Trophoblast cell (in vitro differentiated cells and primary cell): Measurements from ENCODE around the gene SMAD3.
A peak's percentile ranks its signal among the peaks of the same experiment; 100 is the strongest.

Experiments used
- DNase-seq, 2 donors: peaks; one replicate each; pipeline ENCODE4 v3.0.0-alpha.2; 2016
- H2AFZ ChIP-seq: 2 replicates; pipeline ENCODE4 v1.6.1; 2013; ENCODE audit warnings: low read length, moderate library complexity, mild to moderate bottlenecking; ENCODE audit not compliant: insufficient read depth, poor library complexity
- H2AK5ac ChIP-seq: 2 replicates; pipeline ENCODE4 v1.6.1; 2013; ENCODE audit warnings: mild to moderate bottlenecking, low read length
- H2BK120ac ChIP-seq: 2 replicates; pipeline ENCODE4 v1.6.1; 2013; ENCODE audit warnings: low read length, mild to moderate bottlenecking, moderate library complexity; ENCODE audit not compliant: insufficient read depth, poor library complexity
- H2BK12ac ChIP-seq: 2 replicates; pipeline ENCODE4 v1.6.1; 2013; ENCODE audit warnings: mild to moderate bottlenecking, low read length, moderate library complexity
- H2BK5ac ChIP-seq: 2 replicates; pipeline ENCODE4 v1.6.1; 2013; ENCODE audit warnings: low read length, low read depth, moderate library complexity, mild to moderate bottlenecking; ENCODE audit not compliant: poor library complexity
- H3K14ac ChIP-seq: 2 replicates; pipeline ENCODE4 v1.6.1; 2013; ENCODE audit warnings: mild to moderate bottlenecking, low read length
- H3K18ac ChIP-seq: 2 replicates; pipeline ENCODE4 v1.6.1; 2013; ENCODE audit warnings: mild to moderate bottlenecking, low read length
- H3K23ac ChIP-seq: 2 replicates; pipeline ENCODE4 v1.6.1; 2013; ENCODE audit warnings: low read length
- H3K27ac ChIP-seq: 2 replicates; pipeline ENCODE4 v1.5.1; 2013; ENCODE audit warnings: low read depth, mild to moderate bottlenecking, inconsistent platforms, low read length, moderate library complexity
- H3K27me3 ChIP-seq: 2 replicates; pipeline ENCODE4 v1.6.1; 2013; ENCODE audit warnings: inconsistent platforms, mild to moderate bottlenecking, low read length, moderate library complexity; ENCODE audit not compliant: insufficient read depth
- H3K36me3 ChIP-seq, 2 experiments: 1 replicate in 1 of 2; 2 replicates in 1 of 2; pipeline ENCODE4 v1.6.1; 2013; ENCODE audit warnings: low read length in 2 of 2, mild to moderate bottlenecking in 2 of 2, moderate library complexity in 1 of 2; ENCODE audit not compliant: insufficient read depth in 2 of 2, control insufficient read depth in 1 of 2
- H3K4ac ChIP-seq: 2 replicates; pipeline ENCODE4 v1.6.1; 2013; ENCODE audit warnings: low read depth, mild to moderate bottlenecking, low read length, moderate library complexity
- H3K4me1 ChIP-seq, 2 experiments: 1 replicate in 1 of 2; 2 replicates in 1 of 2; pipeline ENCODE4 v1.6.1; 2013; ENCODE audit warnings: low read length in 2 of 2, mild to moderate bottlenecking in 2 of 2, moderate library complexity in 1 of 2; ENCODE audit not compliant: insufficient read depth in 2 of 2, control insufficient read depth in 1 of 2
- H3K4me2 ChIP-seq: 2 replicates; pipeline ENCODE4 v1.6.1; 2013; ENCODE audit warnings: inconsistent platforms, mild to moderate bottlenecking, low read length, moderate library complexity
- H3K4me3 ChIP-seq: 2 replicates; pipeline ENCODE4 v1.5.1; 2013; ENCODE audit warnings: mild to moderate bottlenecking, low read depth, low read length, inconsistent platforms
- H3K79me1 ChIP-seq: one replicate; pipeline ENCODE4 v1.6.1; 2013; ENCODE audit warnings: low read length
- H3K79me2 ChIP-seq: 2 replicates; pipeline ENCODE4 v1.6.1; 2013; ENCODE audit warnings: low read length, mild to moderate bottlenecking; ENCODE audit not compliant: control insufficient read depth, insufficient read depth, poor library complexity
- H3K9ac ChIP-seq: 2 replicates; pipeline ENCODE4 v1.6.1; 2013; ENCODE audit warnings: mild to moderate bottlenecking, low read length
- H3K9me3 ChIP-seq: 2 replicates; pipeline ENCODE4 v1.6.1; 2013; ENCODE audit warnings: low read depth, mild to moderate bottlenecking, control low read depth, inconsistent platforms, low read length; ENCODE audit not compliant: insufficient read depth
- H4K12ac ChIP-seq: 2 replicates; pipeline ENCODE4 v1.6.1; 2013; ENCODE audit warnings: low read depth, mild to moderate bottlenecking, low read length, moderate library complexity
- H4K8ac ChIP-seq: 2 replicates; pipeline ENCODE4 v1.6.1; 2013; ENCODE audit warnings: low read depth, mild to moderate bottlenecking, low read length, moderate library complexity
- H4K91ac ChIP-seq: one replicate; pipeline ENCODE4 v1.6.1; 2013; ENCODE audit warnings: low read depth, mild to moderate bottlenecking, low read length, moderate library complexity
- WGBS: extraction: QIAGEN DNeasy Blood & Tissue Kit; methylation state at CpG from one replicate; pipeline ENCODE4 v1.1.7; 2013; ENCODE audit warnings: missing lambda C conversion rate; ENCODE audit not compliant: insufficient read length, insufficient coverage; ENCODE audit errors: extremely low coverage; 5-methylcytosine and 5-hydroxymethylcytosine counted together

SMAD3 gene

DNA sequence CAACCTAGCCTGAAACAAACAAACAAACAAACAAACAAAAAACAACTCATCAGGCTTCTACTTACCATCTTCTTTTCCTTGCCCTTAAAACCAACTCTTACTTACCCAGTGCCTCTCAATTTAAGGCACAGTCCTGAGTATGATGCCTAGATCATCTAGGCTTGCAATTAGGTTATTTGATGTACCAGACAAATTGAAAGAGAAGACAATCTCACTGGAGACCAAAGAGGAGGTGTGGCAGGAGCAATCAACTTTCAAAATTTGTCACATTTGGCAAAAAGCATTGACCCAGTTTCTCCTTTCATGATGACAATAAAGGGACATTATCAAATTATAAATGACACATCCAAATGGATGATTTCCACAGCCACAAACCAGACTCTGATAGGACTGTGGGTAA, 153.0 kb downstream of the SMAD3 start:
- Histone ChIP-seq H3K9ac (no peak overlapping the region), H4K8ac (no peak overlapping the region), H2BK120ac (no peak overlapping the region), H2BK5ac (no peak overlapping the region), H3K4me2 (no peak overlapping the region), H3K14ac (no peak overlapping the region), H3K4me1 (no peaks in the 10 kb centered on the region), H3K4me3 (no peak overlapping the region), H3K27ac (no peak overlapping the region), H3K9me3 (no peaks in the 10 kb centered on the region), H2AK5ac (no peak overlapping the region), H2AFZ (no peak overlapping the region), H3K4ac (no peak overlapping the region), H4K12ac (no peak overlapping the region), H4K91ac (no peak overlapping the region), H3K27me3 (no peaks in the 10 kb centered on the region), H3K79me2 (no peaks in the 10 kb centered on the region), H3K79me1 (no peaks in the 10 kb centered on the region), H2BK12ac (no peak overlapping the region), H3K36me3 (no peaks in the 10 kb centered on the region), H3K23ac (no peak overlapping the region), H3K18ac (no peak overlapping the region)
- DNase-seq: no peak

DNA sequence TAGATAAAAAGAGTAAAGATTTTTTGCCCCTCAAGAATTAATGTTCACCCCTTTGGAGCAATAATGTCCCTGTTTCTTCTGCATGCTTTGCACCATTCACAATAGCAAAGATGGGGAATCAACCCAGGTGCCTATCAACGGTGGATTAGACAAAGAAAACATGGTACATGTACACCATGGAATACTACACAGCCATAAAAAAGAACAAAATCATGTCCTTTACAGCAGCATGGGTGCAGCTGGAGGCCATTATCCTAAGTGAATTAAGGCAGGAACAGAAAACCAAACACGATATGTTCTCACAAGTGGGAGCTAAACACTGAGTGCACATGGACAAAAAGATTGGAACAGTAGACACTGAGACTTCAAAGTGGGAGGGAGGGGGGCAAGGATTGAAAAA, 153.9 kb downstream of the SMAD3 start:
- Histone ChIP-seq H4K91ac (no peak overlapping the region), H3K18ac (no peak overlapping the region), H3K23ac (no peak overlapping the region), H3K4me1 (no peaks in the 10 kb centered on the region), H3K14ac (no peak overlapping the region), H3K36me3 (no peaks in the 10 kb centered on the region), H3K4ac (no peak overlapping the region), H3K27ac (no peak overlapping the region), H2BK12ac (no peak overlapping the region), H2BK120ac (no peak overlapping the region), H3K4me3 (no peak overlapping the region), H3K9ac (no peak overlapping the region), H3K9me3 (no peaks in the 10 kb centered on the region), H3K79me2 (no peaks in the 10 kb centered on the region), H4K12ac (no peak overlapping the region), H2AFZ (no peak overlapping the region), H3K79me1 (no peaks in the 10 kb centered on the region), H4K8ac (no peak overlapping the region), H3K27me3 (no peaks in the 10 kb centered on the region), H2AK5ac (no peak overlapping the region), H2BK5ac (no peak overlapping the region), H3K4me2 (no peak overlapping the region)
- WGBS: no CpG with 5 or more reads among the region's 2 CpGs
- DNase-seq: no peak

DNA sequence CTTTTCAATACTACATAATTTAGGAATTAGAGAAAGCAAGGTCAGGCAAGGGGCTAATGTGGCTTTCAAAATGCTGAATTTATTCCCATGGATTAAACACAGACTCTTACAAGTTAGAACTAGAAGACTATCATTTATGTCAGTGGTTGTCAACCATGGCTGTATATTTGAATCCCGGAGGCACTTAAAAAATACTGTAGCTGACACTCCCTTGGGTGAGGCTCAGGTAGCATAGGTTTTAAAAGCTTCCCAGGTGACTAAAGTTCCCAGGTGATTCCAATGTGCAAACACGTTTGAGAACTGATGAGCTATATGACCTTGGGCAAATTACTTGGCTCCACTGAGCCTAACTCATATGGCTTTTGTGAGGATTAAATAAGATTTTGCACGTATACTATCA, 159.5 kb downstream of the SMAD3 start:
- H2AFZ ChIP-seq: no peak overlapping the region
- H3K9me3 ChIP-seq: no peaks in the 10 kb centered on the region
- H4K8ac ChIP-seq: no peak overlapping the region
- H3K4me2 ChIP-seq: no peak overlapping the region
- no peak overlapping the region for H2BK12ac ChIP-seq
- H2AK5ac ChIP-seq: no peak overlapping the region
- no peaks in the 10 kb centered on the region for H3K27me3 ChIP-seq
- no peak overlapping the region for H3K4me3 ChIP-seq
- H2BK120ac ChIP-seq: no peak overlapping the region
- no peak overlapping the region for H2BK5ac ChIP-seq
- no peaks in the 10 kb centered on the region for H3K4me1 ChIP-seq
- no peaks in the 10 kb centered on the region for H3K79me2 ChIP-seq
- no peak overlapping the region for H3K9ac ChIP-seq
- WGBS: no CpG with 5 or more reads among the region's 3 CpGs
- no peak overlapping the region for H4K91ac ChIP-seq
- no peak overlapping the region for H3K4ac ChIP-seq
- H3K14ac ChIP-seq: no peak overlapping the region
- H4K12ac ChIP-seq: no peak overlapping the region
- peaks cover 0 to 2% of the 10 kb centered on the region in 2 experiments for H3K36me3 ChIP-seq
- no peak overlapping the region for H3K27ac ChIP-seq
- H3K23ac ChIP-seq: no peak overlapping the region
- H3K79me1 ChIP-seq: no peaks in the 10 kb centered on the region
- H3K18ac ChIP-seq: no peak overlapping the region
- DNase-seq: peak; percentile 25 to 47

DNA sequence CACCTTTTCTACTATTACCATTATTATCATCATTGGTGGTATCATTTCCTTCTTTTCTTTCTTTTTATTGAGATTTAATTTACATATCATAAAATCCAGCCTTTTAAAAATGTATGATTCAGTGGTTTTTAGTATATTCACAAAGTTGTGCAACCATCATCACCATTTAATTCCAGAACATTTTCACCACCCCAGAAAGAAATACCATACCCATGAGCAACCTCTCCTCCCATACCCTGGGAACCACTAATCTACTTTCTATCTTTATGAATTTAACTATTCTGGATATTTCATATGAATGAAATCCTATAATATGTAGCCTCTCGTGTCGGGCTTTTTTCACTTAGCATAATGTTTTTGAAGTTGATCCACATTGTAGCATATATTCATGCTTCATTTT, 159.9 kb downstream of the SMAD3 start:
- no peak overlapping the region for H2AFZ ChIP-seq
- peaks cover under 1 to 2% of the 10 kb centered on the region in 2 experiments for H3K36me3 ChIP-seq
- peak in 1 of 2 donors; percentile 58 for DNase-seq
- H3K23ac ChIP-seq: no peak overlapping the region
- no CpG with 5 or more reads among the region's 2 CpGs for WGBS
- no peak overlapping the region for H3K9ac ChIP-seq
- no peak overlapping the region for H2BK120ac ChIP-seq
- H3K18ac ChIP-seq: no peak overlapping the region
- no peaks in the 10 kb centered on the region for H3K79me2 ChIP-seq
- H3K4me2 ChIP-seq: no peak overlapping the region
- H3K27ac ChIP-seq: no peak overlapping the region
- no peak overlapping the region for H4K12ac ChIP-seq
- no peak overlapping the region for H2BK5ac ChIP-seq
- no peaks in the 10 kb centered on the region for H3K9me3 ChIP-seq
- H4K91ac ChIP-seq: no peak overlapping the region
- no peaks in the 10 kb centered on the region for H3K27me3 ChIP-seq
- H3K4ac ChIP-seq: no peak overlapping the region
- H2BK12ac ChIP-seq: no peak overlapping the region
- no peak overlapping the region for H4K8ac ChIP-seq
- H3K4me3 ChIP-seq: no peak overlapping the region
- H3K14ac ChIP-seq: no peak overlapping the region
- H3K79me1 ChIP-seq: no peaks in the 10 kb centered on the region
- H2AK5ac ChIP-seq: no peak overlapping the region
- no peaks in the 10 kb centered on the region for H3K4me1 ChIP-seq
